WTC11 (cell line): ENCODE measurements around the gene MAGEA8. TPM values are rescaled to one million over a fixed set of nuclear protein-coding genes. Genes with fewer than 3 reads are reported as not detected.
"Not testable (repeated sequence)": the region's sequence is repeated elsewhere in the genome, so short reads cannot be mapped to it uniquely, and the experiment has no call there.

Experiments used
- ATAC-seq: fragments of 200-7000 bp; cut with Tn5 transposase; 2 replicates; pipeline ENCODE4 v1.10.0; 2021; ENCODE audit warnings: mild to moderate bottlenecking, moderate library complexity
- CTCF ChIA-PET: fragments of 300-600 bp; sonication (Branson Sonifier 250); formaldehyde crosslinking; loops from one replicate; lab custom pipeline; 2021; ENCODE audit warnings: antibody characterized with exemption; lab: Charles Lee
- POLR2A ChIA-PET: fragments of 350-600 bp; sonication (Branson Sonifier 250); formaldehyde crosslinking; loops from one replicate; lab custom pipeline; 2021; ENCODE audit warnings: antibody characterized with exemption; lab: Charles Lee
- DNase-seq: peaks from one replicate; pipeline ENCODE4 v3.0.0; 2021; ENCODE audit warnings: low spot score
- H3K27ac Mint-ChIP-seq: 2 replicates; pipeline ENCODE4 v1.8.0; 2021; ENCODE audit warnings: mixed read lengths
- H3K27me3 Mint-ChIP-seq: 2 replicates; pipeline ENCODE4 v1.8.0; 2021; ENCODE audit warnings: low read depth, mild to moderate bottlenecking, moderate library complexity, mixed read lengths
- H3K36me3 Mint-ChIP-seq: 2 replicates; pipeline ENCODE4 v1.8.0; 2021; ENCODE audit warnings: mixed read lengths
- H3K4me1 Mint-ChIP-seq: 2 replicates; pipeline ENCODE4 v1.8.0; 2022; ENCODE audit warnings: mixed read lengths
- H3K4me3 Mint-ChIP-seq: 2 replicates; pipeline ENCODE4 v1.8.0; 2021; ENCODE audit warnings: mild to moderate bottlenecking, moderate library complexity, mixed read lengths
- H3K9me3 Mint-ChIP-seq: 2 replicates; pipeline ENCODE4 v1.8.0; 2021; ENCODE audit warnings: mixed read lengths
- NR2C2 ChIP-seq: sonication (generic); formaldehyde crosslinking; IDR thresholded peaks from 2 replicates; pipeline ENCODE4 v1.8.0; 2022; ENCODE audit warnings: mild to moderate bottlenecking, missing genetic modification reagents
- total RNA-seq: library from RNA; stranded (reverse); gene quantifications from 3 replicates; pipeline ENCODE4 v1.2.3, GENCODE V29; 2021

The MAGEA8 gene
- total RNA-seq, 1 experiment from 2014 or later = not detected

DNA sequence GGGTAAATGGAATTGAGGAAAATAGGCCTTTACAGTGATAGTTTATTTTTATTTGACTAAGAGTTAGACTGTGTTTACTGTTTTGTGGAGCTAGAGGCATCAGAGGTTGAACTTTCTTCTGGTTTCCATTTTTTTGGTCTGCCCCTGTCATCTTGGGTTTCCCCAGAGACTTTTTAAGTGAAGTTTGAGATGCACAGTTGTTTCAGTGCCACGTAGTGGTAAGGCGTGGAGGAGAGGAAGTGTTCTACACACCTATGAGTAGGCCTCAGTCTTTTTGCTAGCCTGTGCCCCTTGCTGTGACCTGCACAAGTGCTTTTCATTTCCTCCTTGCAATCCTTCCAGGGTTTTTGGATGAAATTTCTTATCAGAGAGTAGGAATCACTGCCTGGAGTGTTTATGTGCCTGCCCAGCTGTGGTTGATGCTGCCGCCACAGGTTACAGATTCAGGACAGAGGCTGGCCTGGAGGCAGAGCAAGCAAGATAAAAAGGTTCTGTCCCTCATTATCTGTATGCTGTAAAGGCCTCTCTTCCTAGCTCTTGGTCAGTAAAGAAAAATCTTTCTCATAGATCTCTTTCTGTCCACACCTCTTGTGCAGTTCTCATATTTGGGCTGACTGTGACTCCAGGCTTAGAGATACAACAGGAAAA is 35.9 kb downstream of the MAGEA8 start:
- no peaks in the 10 kb centered on the region for H3K36me3 Mint-ChIP-seq
- no peaks in the 10 kb centered on the region for H3K4me1 Mint-ChIP-seq
- no peak overlapping the region for H3K27ac Mint-ChIP-seq
- ATAC-seq (no peak), DNase-seq (no peak)
- H3K9me3 Mint-ChIP-seq = peaks cover 20% of the 10 kb centered on the region
- ChIA-PET POLR2A (no interaction called here), CTCF (no interaction called here)
- no peak overlapping the region for H3K4me3 Mint-ChIP-seq
- H3K27me3 Mint-ChIP-seq = no peaks in the 10 kb centered on the region; the same call in 1 of the 2 replicates
- no peak for TF ChIP-seq NR2C2 (CRISPR knock-in tag)

DNA sequence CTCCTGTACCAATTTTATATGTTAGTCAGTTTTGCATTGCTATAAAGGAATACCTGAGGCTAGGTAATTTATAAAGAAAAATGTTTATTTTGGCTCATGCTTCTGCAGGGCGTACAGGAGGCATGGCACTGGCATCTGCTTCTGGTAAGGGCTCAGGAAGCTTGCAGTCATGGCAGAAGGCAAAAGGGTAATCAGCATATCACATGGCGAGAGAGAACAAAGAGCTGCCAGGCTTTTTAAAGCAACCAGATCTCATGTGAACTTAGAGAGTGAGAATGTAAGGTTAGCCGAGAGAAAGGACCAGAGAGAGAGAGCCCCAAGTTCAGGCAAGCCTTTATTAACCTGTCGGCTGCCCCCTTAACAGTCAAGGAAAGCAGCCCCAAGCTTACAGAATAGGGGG is 42.9 kb downstream of the MAGEA8 start:
- DNase-seq, CTCF ChIA-PET, H3K9me3 Mint-ChIP-seq, H3K4me1 Mint-ChIP-seq, H3K27me3 Mint-ChIP-seq, H3K36me3 Mint-ChIP-seq, H3K4me3 Mint-ChIP-seq, H3K27ac Mint-ChIP-seq, POLR2A ChIA-PET, ATAC-seq: not testable (repeated sequence)

DNA sequence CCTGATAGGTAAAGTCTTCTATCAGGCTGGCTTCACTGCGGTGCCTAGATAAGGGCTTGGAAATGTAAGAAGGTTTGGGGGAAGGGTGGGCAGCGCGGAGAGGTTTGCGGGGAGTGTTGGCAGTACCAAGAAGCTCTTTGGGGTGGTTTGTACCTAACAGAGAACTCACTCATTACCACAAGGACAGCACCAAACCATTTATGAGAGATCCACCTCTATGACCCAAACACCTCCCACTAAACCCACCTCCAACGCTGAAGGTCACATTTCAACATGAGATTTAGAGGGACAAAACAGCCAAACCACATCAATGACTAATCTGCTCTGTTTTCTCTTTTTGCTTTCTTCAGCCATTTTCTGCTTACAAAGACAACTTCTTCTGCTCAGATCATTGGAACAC is 43.5 kb downstream of the MAGEA8 start:
- DNase-seq, CTCF ChIA-PET, H3K9me3 Mint-ChIP-seq, H3K4me3 Mint-ChIP-seq, H3K4me1 Mint-ChIP-seq, ATAC-seq, H3K36me3 Mint-ChIP-seq, POLR2A ChIA-PET, H3K27me3 Mint-ChIP-seq, H3K27ac Mint-ChIP-seq: not testable (repeated sequence)

DNA sequence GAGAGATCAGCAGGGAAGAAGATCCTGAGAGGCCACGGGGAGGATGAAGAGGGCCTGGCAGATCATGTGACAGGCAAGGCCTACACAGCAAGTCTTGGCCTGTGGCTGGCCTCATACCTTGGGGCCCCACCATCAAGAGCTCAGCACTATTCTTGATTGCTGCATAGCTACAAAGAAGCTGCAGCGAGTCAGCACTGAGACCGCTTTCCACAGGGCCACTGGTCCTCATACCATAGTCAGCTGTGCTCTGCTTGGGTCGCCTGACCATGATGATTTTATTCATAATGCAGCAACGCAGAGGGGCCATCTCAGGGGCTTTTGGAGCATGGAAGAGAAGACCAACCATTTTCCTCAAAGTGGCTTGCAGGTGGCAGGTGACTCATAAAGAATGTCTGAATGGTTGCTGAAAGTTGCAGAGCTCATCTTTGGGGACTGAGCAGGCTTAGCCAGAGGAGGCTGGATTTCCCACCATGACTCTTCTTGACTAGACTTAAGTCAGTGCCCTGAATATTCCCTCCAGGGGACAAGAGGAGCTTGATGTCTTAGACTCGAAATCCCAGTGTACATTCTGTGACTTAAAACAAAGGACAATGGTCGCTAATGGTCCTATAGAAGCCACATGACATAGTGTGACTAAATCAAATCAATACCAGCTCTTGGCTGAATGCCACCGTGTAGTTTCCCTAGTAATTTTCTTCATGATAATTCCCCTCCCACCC is 46.4 kb downstream of the MAGEA8 start:
- H3K4me3 Mint-ChIP-seq, POLR2A ChIA-PET, ATAC-seq: not testable (repeated sequence)

DNA sequence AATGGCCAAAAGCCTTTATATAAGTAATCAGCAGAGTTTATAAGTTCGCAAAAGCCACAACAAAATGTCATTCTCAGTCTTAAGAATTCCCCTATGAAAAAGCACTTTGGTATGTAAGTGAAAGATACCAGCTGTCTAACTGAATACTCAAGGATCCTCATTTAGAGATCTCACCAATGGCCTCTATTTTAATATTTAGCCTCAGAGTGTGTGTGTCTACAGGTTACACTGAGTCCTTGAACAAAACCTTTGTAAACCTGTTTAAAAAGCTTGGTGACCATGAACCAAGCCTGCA is 46.9 kb downstream of the MAGEA8 start:
- POLR2A ChIA-PET, H3K4me3 Mint-ChIP-seq, H3K9me3 Mint-ChIP-seq, ATAC-seq, DNase-seq, H3K27me3 Mint-ChIP-seq, H3K36me3 Mint-ChIP-seq, H3K27ac Mint-ChIP-seq, CTCF ChIA-PET, H3K4me1 Mint-ChIP-seq: not testable (repeated sequence)

More for the DNA sequence above, 46.4 kb downstream of the MAGEA8 start:
- H3K27ac Mint-ChIP-seq, H3K36me3 Mint-ChIP-seq, H3K9me3 Mint-ChIP-seq, CTCF ChIA-PET, H3K4me1 Mint-ChIP-seq, DNase-seq, H3K27me3 Mint-ChIP-seq: not testable (repeated sequence)

DNA sequence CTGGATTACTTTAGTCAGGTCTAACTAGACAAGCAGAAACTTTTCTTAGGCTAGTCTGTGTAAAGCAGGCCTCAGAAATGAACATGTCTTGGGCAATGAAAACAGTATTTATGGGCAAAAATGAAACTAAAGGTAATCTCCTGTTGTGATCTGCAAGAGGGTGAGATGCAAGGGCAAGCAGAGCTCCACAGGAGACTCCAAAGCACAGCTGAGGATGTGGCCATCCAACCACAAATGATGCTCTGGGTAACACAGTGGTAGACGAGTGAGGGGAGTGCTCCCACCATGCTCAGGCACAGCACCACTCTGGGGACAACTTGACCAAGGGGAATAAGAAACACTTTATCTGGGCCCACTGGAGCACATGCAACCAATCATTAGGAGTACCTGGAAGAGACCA is 47.7 kb downstream of the MAGEA8 start:
- DNase-seq, H3K4me3 Mint-ChIP-seq, H3K36me3 Mint-ChIP-seq, H3K4me1 Mint-ChIP-seq, CTCF ChIA-PET, ATAC-seq, POLR2A ChIA-PET, H3K27me3 Mint-ChIP-seq, H3K9me3 Mint-ChIP-seq, H3K27ac Mint-ChIP-seq: not testable (repeated sequence)

DNA sequence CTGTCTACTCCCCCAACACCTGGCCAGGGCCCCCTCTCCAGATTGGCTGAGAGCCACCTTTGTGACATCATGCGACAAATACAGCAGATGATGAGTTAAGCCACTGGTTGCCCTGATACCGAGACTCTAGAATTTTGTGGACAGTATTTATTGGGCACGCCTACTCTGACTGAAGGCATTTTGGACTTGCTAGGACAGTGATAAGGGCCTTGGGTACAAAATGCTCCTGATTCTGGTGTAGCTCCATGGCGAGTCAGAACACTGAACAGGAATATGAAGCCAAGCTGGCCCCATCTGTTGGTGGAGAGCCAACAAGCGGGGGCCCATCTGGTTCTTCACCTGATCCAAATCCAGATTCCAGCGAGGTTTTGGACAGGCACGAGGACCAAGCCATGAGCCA is 48.4 kb downstream of the MAGEA8 start, which contains the start of gene HSFX4:
Gene HSFX4, plus strand, starts transcription at position 174 of the 400 bp plus-strand sequence. Its CDS starts 72 bp downstream, at position 246.
- ATAC-seq, H3K9me3 Mint-ChIP-seq, H3K36me3 Mint-ChIP-seq, H3K4me3 Mint-ChIP-seq, H3K27me3 Mint-ChIP-seq, H3K27ac Mint-ChIP-seq, DNase-seq, H3K4me1 Mint-ChIP-seq, POLR2A ChIA-PET, CTCF ChIA-PET: not testable (repeated sequence)

DNA sequence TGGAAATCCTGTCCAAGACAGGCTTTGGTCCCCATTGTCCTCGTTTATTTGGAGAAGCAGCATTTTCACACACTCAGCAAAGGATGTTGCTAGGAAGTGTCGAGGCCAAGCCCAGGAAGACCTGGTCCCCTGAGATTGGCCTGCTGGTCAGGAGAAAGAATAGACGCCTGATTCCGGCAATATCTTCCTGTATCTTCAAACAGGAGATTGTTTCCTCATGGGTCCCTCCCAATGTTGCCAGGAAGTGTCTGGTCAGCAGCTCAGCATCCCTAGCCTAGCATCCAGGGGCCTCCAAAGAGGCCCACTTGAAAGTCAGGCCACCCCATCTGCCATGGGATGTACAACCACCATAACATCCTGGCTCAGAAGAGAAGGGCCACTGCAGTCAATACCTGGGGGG is 50.4 kb downstream of the MAGEA8 start:
- H3K9me3 Mint-ChIP-seq, DNase-seq, CTCF ChIA-PET, POLR2A ChIA-PET, H3K27ac Mint-ChIP-seq, H3K36me3 Mint-ChIP-seq, H3K4me1 Mint-ChIP-seq, H3K4me3 Mint-ChIP-seq, ATAC-seq, H3K27me3 Mint-ChIP-seq: not testable (repeated sequence)

DNA sequence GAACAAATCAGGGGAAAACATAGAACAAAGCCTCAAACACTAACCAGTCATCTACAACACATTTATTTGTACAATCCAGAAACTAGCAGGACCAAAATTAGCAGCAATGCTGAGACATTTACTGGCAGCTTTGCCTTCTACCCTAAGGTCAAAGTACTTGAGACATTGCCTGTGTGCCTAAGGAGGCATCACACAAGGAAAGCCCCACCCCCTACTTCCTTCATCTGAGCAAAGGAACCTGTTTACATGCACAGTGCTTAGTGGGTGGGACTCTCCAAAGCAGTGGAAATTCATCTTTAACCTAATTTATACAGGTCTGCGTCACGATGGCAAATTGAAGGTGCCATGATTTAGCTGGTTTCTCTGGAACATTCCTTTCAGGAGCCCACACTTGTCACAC is 51.2 kb downstream of the MAGEA8 start:
- DNase-seq, H3K4me3 Mint-ChIP-seq, H3K4me1 Mint-ChIP-seq, POLR2A ChIA-PET, H3K36me3 Mint-ChIP-seq, ATAC-seq, H3K9me3 Mint-ChIP-seq, CTCF ChIA-PET, H3K27ac Mint-ChIP-seq, H3K27me3 Mint-ChIP-seq: not testable (repeated sequence)

DNA sequence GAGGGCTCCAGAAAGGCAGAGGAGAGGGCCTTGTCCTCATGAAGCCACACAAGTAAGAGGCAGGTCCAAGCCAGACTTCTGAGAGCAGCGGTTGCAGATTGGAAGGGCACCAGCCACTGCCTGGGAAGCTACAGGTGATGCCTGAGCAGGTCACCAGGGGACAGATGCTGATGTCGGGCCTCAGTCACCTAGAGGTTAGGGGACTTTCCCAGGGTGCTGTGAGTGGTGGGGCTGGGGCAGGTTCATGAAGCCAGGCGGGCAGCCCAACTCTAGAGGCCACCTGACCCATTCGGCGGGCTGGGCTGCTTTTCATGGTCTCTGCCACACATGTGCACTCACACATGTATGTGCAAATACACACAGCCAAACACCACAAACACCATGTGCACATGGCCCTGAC is 52.0 kb downstream of the MAGEA8 start:
- H3K4me1 Mint-ChIP-seq, DNase-seq, POLR2A ChIA-PET, H3K27me3 Mint-ChIP-seq, H3K36me3 Mint-ChIP-seq, H3K4me3 Mint-ChIP-seq, ATAC-seq, H3K27ac Mint-ChIP-seq, H3K9me3 Mint-ChIP-seq, CTCF ChIA-PET: not testable (repeated sequence)

DNA sequence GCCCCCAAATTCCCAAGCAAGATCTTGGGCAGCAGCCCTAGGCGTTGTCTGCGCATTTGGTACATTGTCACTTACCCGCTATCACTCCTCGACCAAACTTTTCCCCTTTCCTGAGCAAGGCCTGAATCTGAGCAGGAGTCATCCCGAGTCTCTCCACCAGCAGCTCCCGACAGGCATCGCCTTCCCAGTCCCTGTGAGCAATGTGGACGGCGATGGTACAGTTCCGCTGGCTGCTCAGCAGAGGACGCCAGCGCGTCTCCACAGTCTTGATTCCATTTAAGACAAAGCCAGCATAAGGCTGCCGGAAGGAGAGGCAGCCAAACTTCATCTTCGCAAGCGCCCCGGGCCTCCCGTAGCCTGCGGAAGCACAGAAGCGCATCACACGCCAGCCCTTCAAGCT is 52.6 kb downstream of the MAGEA8 start:
- CTCF ChIA-PET, H3K27ac Mint-ChIP-seq, H3K9me3 Mint-ChIP-seq, H3K27me3 Mint-ChIP-seq, H3K36me3 Mint-ChIP-seq, POLR2A ChIA-PET, H3K4me1 Mint-ChIP-seq, H3K4me3 Mint-ChIP-seq: not testable (repeated sequence)
- peak; percentile 23 for DNase-seq
- peak; percentile 48 for ATAC-seq
